Activated T-cell treated with anti-CD3 and anti-CD28 coated beads, Interleukin-2, amount 50 U/mL, for 72 hours (primary cell): ENCODE results near the gene CACNG5. TPM values are rescaled to one million over a fixed set of nuclear protein-coding genes. Genes with fewer than 3 reads are reported as not detected.
"Not testable (repeated sequence)": the region's sequence is repeated elsewhere in the genome, so short reads cannot be mapped to it uniquely, and the experiment has no call there.

Experiments
- ATAC-seq, 2 donors: fragments of 150-1000 bp; cut with Tn5 transposase; replicated peaks in 1 of 2; 2 replicates each; pipeline ENCODE4 v1.10.0; 2021; ENCODE audit warnings: moderate library complexity in 2 of 2, mild to moderate bottlenecking in 1 of 2
- DNase-seq, 2 donors: peaks; one replicate each; pipeline ENCODE4 v3.0.0; 2021 to 2022; ENCODE audit warnings: mixed read lengths in 1 of 2
- H3K27ac Mint-ChIP-seq: one replicate; pipeline ENCODE4 v1.8.0; 2022; ENCODE audit warnings: mild to moderate bottlenecking, moderate library complexity, mixed read lengths
- H3K27me3 Mint-ChIP-seq: one replicate; pipeline ENCODE4 v1.8.0; 2022; ENCODE audit warnings: low read depth, mixed read lengths
- H3K36me3 Mint-ChIP-seq, 2 donors: one replicate each; pipeline ENCODE4 v1.8.0; 2022; ENCODE audit warnings: mixed read lengths in 2 of 2, mild to moderate bottlenecking in 1 of 2; ENCODE audit not compliant: insufficient read depth in 2 of 2
- H3K4me1 Mint-ChIP-seq: one replicate; pipeline ENCODE4 v1.8.0; 2022; ENCODE audit warnings: low read depth, mixed read lengths
- H3K4me3 Mint-ChIP-seq, 2 donors: one replicate each; pipeline ENCODE4 v1.8.0; 2022; ENCODE audit warnings: mild to moderate bottlenecking in 2 of 2, mixed read lengths in 2 of 2, moderate library complexity in 2 of 2
- H3K9me3 Mint-ChIP-seq, 2 donors: one replicate each; pipeline ENCODE4 v1.8.0; 2022; ENCODE audit warnings: mixed read lengths in 2 of 2
- total RNA-seq, 2 donors: library from RNA; stranded (reverse); gene quantifications; one replicate each; pipeline ENCODE4 v1.2.3, GENCODE V29; 2022

Gene CACNG5
- total RNA-seq, 2 donors from 2014 or later = not detected

DNA sequence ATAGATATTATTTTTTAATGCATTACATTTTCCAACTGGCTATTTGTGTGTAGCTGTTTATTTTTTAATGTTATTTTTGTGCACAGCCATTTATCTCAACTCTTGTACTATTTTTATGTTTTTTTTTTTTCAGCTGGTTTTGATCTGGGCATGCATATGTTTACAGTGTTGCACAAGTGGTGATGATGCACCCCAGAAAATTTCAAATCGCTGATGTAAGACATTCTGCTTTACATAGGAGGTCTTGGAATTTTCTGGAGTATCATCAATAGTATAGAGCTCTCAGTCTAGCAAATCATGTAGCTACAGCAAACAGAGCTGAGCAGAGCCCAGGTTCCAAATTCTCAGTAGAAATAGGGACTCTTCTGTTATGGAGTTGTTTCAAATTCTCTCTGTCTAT lies 30.2 kb downstream of the CACNG5 start:
- Mint-ChIP-seq H3K36me3 (peaks cover 0 to 2% of the 10 kb centered on the region in 2 donors), H3K27me3 (peaks cover 62% of the 10 kb centered on the region), H3K27ac (no peak overlapping the region), H3K4me1 (peaks cover 6% of the 10 kb centered on the region), H3K4me3 (no peak overlapping the region), H3K9me3 (peaks cover 4 to 5% of the 10 kb centered on the region in 2 donors)
- ATAC-seq (no peak), DNase-seq (no peak)

DNA sequence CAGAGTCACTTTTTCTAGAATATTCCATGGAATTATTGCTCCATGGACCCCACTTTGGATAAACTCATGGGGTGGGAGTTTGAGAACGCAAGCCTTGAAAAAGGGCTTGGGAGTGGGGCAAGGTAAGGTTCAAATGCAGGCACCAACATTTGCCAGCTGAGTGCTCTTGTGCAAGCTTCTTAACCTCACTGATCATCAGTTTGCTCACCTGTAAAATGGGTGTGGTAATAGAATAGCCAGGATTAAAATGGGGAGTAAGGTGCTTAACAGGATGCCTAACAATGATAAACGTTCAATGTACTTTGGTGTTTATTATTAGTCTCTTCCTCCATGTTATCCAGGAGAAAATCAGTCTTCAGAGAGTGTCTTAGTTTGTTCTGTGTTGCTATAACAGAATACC lies 39.0 kb downstream of the CACNG5 start:
- Mint-ChIP-seq H3K9me3 (peaks cover 2 to 4% of the 10 kb centered on the region in 2 donors), H3K4me3 (no peak overlapping the region), H3K36me3 (peaks cover 2 to 3% of the 10 kb centered on the region in 2 donors), H3K4me1 (no peaks in the 10 kb centered on the region), H3K27me3 (peaks cover 52% of the 10 kb centered on the region), H3K27ac (no peak overlapping the region)
- no peak for ATAC-seq
- no peak for DNase-seq

DNA sequence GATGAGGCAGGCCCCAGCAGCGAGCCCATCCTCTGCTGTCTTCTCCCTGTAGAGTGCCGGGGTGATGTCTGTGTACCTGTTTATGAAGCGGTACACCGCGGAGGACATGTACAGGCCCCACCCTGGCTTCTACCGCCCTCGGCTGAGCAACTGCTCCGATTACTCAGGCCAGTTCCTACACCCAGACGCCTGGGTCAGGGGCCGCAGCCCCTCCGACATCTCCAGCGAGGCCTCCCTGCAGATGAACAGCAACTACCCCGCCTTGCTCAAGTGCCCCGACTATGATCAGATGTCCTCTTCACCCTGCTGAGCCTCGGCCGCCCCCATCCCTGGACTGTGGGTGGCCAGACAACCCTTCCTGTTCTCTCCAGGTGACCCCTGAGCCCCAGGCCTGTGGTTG lies 50.0 kb downstream of the CACNG5 start:
- Mint-ChIP-seq H3K9me3 (peaks cover 7 to 12% of the 10 kb centered on the region in 2 donors), H3K36me3 (peaks cover 0 to 5% of the 10 kb centered on the region in 2 donors), H3K27ac (no peak overlapping the region), H3K4me3 (no peak overlapping the region), H3K27me3 (peaks cover 21% of the 10 kb centered on the region), H3K4me1 (no peaks in the 10 kb centered on the region)
- ATAC-seq (no peak), DNase-seq (no peak)

DNA sequence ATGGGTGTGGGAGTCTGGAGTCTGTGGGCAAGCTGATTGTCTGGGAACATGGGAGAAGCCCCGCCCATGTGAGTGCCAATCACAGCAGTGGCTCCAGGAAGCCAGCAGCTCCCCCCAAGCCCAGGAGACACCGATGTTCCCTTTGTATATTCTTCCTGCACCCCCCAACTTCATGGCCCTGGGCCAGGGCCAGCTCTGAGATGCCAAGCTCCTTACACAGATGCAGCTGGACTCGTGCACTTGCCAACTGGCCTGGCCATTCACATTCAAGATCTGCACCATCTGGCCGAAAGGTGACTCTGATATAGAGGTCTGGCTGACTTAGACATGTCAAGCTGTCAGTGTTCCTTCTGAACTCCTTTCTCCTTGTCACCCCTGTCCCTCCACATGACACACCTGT lies 50.5 kb downstream of the CACNG5 start:
- DNase-seq (no peak), ATAC-seq (no peak)
- H3K4me1 Mint-ChIP-seq = no peaks in the 10 kb centered on the region
- H3K27me3 Mint-ChIP-seq = peaks cover 21% of the 10 kb centered on the region
- no peak overlapping the region for H3K4me3 Mint-ChIP-seq
- peaks cover 0 to 4% of the 10 kb centered on the region in 2 donors for H3K36me3 Mint-ChIP-seq
- H3K27ac Mint-ChIP-seq = no peak overlapping the region
- peaks cover 7 to 12% of the 10 kb centered on the region in 2 donors for H3K9me3 Mint-ChIP-seq

DNA sequence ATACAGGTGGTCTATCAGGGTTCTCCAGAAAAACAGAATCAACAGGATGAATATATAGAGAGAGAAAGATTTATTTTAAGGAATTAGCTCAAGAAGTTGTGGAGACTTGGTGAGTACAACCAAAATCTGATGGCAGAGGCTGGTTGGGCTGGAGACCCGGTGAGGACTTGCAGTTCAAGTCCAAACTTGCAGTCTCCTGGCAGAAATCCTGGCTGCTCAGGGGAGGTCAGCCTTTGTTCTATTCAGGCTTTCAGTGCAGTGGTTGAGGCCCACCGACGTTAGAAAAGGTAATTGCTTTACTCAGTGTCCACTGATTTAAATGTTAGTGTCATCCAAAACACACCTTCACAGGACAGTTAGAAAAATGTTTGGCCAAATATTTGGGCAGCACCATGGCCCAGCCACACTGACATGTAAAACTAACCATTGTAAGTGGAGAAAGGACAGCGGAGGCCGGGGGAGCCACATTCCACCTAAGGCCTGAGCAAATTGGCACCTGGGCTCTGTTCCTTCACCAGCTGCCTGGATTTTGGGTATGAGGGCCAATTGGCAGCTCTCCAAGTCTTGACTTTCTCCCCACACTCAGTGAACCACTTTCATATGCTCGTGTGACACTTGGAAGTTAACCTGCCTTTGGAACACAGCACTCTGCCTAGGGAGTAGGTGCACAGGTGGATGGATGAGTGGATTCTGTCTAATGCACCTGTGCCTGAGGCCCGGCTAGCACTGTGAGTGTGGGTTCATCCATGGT lies 54.7 kb downstream of the CACNG5 start:
- DNase-seq (no peak), ATAC-seq (no peak)
- no peak overlapping the region for H3K4me3 Mint-ChIP-seq

DNA sequence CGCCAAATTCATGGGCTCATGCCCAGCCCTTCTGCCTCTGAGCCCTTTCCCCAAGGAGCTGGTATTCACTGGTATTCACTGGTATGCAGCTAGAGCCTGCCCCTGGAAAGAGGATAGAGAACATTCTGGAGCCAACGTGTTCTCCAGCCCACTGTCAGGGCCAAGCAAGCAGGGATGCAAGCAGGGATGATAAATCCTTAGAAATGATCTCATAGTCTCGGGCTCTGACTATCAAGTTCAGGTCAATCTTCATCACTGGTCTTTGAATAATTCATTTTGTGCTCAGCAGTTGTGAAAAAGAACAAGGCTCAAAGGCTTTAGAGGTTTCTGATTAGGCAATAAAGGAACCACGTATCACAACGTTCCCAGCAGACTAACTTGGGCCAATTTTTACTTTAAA lies 57.3 kb downstream of the CACNG5 start:
- DNase-seq (no peak), ATAC-seq (no peak)
- H3K4me1 Mint-ChIP-seq = no peaks in the 10 kb centered on the region
- no peaks in the 10 kb centered on the region for H3K9me3 Mint-ChIP-seq
- no peaks in the 10 kb centered on the region for H3K36me3 Mint-ChIP-seq
- H3K4me3 Mint-ChIP-seq = no peak overlapping the region
- H3K27me3 Mint-ChIP-seq = peaks cover 15% of the 10 kb centered on the region
- no peak overlapping the region for H3K27ac Mint-ChIP-seq

More for the DNA sequence above, 54.7 kb downstream of the CACNG5 start:
- H3K4me1 Mint-ChIP-seq = no peaks in the 10 kb centered on the region
- H3K9me3 Mint-ChIP-seq = no peaks in the 10 kb centered on the region
- peaks cover under 1% of the 10 kb centered on the region for H3K27me3 Mint-ChIP-seq
- no peaks in the 10 kb centered on the region for H3K36me3 Mint-ChIP-seq
- H3K27ac Mint-ChIP-seq = no peak overlapping the region

DNA sequence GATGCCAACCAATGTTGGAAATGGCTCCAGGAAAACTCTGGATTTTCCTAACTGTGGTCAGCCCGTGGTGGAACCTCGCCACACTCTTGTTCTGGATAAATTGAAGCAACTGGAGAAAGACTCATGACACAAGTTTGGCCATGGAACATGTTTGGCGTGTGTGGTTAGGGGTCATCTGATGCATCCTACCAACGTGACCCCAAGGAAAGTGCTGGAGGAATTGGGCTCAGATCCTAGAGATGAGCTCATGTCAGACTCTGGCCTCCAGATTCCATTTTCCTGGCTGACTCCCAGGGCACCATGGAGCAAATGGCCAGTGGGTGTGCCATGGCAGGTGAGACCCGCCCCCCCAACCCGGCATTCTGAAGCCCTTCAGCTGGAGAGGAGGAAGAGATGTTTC lies 58.5 kb downstream of the CACNG5 start:
- no peak for ATAC-seq
- Mint-ChIP-seq H3K4me1 (no peaks in the 10 kb centered on the region), H3K4me3 (no peak overlapping the region), H3K27ac (no peak overlapping the region), H3K27me3 (peaks cover 15% of the 10 kb centered on the region), H3K36me3 (no peaks in the 10 kb centered on the region), H3K9me3 (no peaks in the 10 kb centered on the region)
- DNase-seq = no peak

DNA sequence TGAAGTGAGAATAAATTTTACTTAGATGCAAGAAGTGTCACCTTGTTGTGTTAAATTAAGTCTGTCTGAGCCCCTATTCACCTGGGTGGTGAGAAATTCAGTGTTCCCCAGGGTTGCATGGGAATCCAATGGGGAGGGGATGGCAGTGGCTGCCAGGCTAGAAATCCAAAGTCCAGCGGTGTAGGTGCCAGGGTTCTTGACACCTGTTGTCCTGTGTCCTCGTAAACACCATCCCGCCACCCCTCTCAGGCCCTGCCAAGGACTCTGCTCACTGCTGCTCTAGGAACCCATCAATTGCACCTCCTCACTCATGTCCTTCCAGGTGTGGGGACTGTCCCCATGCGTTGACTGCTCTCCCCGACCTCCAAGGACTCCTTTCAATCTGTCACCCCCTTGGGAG lies 58.9 kb downstream of the CACNG5 start:
- Mint-ChIP-seq H3K27ac (no peak overlapping the region), H3K4me3 (no peak overlapping the region), H3K4me1 (no peaks in the 10 kb centered on the region), H3K36me3 (no peaks in the 10 kb centered on the region), H3K9me3 (no peaks in the 10 kb centered on the region), H3K27me3 (peaks cover 15% of the 10 kb centered on the region)
- no peak for ATAC-seq
- DNase-seq = no peak

DNA sequence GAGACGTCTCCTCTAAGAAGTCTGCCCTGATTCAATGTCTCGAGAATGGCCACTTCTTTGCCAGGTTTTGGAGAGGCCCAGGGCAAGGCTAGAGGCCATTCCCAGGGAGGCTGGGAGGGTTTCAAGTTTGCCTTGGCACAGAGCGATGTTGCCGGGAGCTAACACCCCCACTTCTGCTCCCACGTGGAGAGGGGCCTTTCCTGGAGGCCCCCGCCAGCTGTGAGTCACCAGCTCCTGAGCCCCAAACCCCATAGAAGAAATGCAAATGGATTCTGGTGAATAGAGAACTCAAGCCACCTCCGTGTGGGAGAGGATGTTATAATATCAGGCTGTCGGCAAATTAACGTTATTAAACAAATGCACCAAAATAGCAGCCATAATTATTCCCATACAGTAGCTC lies 62.2 kb downstream of the CACNG5 start:
- no peak for DNase-seq
- no peak for ATAC-seq
- H3K4me3 Mint-ChIP-seq = no peak overlapping the region
- no peak overlapping the region for H3K27ac Mint-ChIP-seq
- no peaks in the 10 kb centered on the region for H3K36me3 Mint-ChIP-seq
- H3K4me1 Mint-ChIP-seq = no peaks in the 10 kb centered on the region
- peaks cover 16% of the 10 kb centered on the region for H3K27me3 Mint-ChIP-seq
- H3K9me3 Mint-ChIP-seq = no peaks in the 10 kb centered on the region

DNA sequence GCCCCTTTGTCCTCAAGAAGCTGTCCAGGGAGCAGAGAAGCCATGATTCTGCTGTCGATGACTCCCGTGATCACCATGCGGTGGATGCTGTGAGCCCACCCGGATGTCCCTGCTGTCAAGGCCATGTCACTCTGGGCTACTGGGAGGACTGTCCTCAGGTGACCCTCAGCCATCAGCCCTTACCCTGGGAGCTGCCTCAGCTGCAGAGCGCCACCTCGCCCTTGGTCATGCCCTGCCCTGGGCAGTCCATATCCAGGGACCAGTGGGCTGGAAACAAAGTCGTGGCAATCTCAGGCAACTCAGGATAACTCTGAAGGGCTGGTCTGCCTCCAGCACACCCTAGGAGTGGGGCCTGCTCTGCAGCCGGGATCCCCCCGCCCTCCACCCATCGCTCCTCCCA lies 63.6 kb downstream of the CACNG5 start:
- no peak overlapping the region for H3K27ac Mint-ChIP-seq
- ATAC-seq (no peak), DNase-seq (no peak)
- H3K36me3 Mint-ChIP-seq = no peaks in the 10 kb centered on the region
- H3K27me3 Mint-ChIP-seq = peaks cover 19% of the 10 kb centered on the region
- H3K9me3 Mint-ChIP-seq = no peaks in the 10 kb centered on the region
- no peaks in the 10 kb centered on the region for H3K4me1 Mint-ChIP-seq
- H3K4me3 Mint-ChIP-seq = no peak overlapping the region

DNA sequence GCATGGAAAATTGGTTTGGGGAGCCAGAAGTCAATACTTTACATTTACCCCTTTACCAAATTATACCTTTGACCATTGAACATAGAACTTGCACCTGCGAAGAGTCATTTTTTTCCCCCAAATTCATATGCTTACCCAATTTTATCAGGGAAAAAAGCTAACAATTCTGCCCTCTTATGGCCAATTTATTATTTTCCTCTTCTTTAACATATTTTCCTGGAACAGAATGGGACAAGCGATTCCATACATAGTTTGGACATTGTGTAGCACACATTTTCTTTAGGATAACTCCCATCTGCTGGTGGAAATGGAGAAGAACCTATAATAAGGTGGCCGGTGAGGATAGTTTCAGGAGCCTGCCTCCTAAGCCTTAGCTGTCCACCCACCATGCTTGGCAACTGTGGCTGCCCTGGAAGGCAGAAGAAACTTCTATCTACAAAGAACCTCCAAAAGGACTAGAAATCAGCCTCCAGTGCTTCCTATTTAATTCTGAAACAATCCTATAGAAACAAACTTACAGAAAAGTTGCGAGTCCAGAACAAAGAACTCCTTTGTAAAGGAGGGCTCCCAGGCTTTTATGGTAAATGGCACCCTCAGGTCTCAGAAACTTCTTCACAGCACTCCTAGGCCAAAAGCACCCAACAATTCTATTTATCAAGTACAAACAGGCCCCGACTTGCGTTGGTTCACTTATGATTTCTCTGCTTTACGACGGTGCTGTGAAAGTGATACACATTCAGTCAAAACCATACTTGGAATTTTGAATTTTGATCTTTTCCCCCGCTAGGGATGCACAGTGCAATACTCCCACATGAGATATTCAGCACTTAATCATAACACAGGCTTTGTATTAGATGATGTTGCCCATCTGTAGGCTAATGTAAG lies 65.5 kb downstream of the CACNG5 start:
- H3K9me3 Mint-ChIP-seq = no peaks in the 10 kb centered on the region
- H3K36me3 Mint-ChIP-seq = no peaks in the 10 kb centered on the region
- ATAC-seq = no peak

DNA sequence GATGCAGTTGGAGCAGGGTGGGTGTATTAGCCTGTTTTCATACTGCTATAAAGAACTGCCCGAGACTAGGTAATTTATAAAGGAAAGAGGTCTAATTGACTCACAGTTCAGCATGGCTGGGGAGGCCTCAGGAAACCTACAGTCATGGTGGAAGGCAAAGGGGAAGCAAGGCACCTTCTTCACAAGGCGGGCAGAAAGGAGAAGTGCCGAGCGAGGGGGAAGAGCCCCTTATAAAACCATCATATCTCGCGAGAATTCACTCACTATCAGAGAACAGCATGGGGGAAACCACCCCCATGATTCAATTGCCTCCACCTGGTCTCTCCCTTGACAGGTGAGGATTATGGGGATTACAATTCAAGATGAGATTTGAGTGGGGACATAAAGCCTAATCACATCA lies 68.4 kb downstream of the CACNG5 start:
- H3K36me3 Mint-ChIP-seq, H3K27ac Mint-ChIP-seq, H3K9me3 Mint-ChIP-seq, ATAC-seq, H3K4me1 Mint-ChIP-seq, DNase-seq, H3K27me3 Mint-ChIP-seq, H3K4me3 Mint-ChIP-seq: not testable (repeated sequence)

More for the DNA sequence above, 65.5 kb downstream of the CACNG5 start:
- DNase-seq = no peak
- H3K4me1 Mint-ChIP-seq = no peaks in the 10 kb centered on the region
- H3K27me3 Mint-ChIP-seq = peaks cover 12% of the 10 kb centered on the region
- H3K4me3 Mint-ChIP-seq = no peak overlapping the region
- no peak overlapping the region for H3K27ac Mint-ChIP-seq

DNA sequence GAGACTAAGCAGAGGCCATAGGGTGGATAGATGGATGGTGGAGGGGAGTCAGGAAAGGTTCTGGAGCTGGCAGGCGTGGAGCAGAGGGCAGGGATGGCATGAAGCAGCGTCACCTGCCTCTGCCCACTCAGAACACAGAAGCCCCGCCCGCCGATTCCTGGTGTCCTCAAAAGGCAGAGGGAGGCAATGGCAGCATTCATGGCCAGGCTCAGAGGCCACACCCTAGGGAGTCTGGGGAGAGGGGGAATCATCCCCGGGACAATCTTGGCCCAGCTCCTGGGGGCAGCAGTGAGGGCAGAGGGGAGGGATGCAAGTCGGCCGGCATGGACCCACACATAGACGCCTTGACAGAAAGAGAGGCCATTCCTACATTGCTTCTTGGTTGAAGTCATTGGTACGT lies 68.9 kb downstream of the CACNG5 start:
- no peak overlapping the region for H3K27ac Mint-ChIP-seq
- ATAC-seq = no peak
- DNase-seq = no peak
- H3K27me3 Mint-ChIP-seq = peaks cover 4% of the 10 kb centered on the region
- no peaks in the 10 kb centered on the region for H3K36me3 Mint-ChIP-seq
- H3K4me3 Mint-ChIP-seq = no peak overlapping the region
- peaks cover 9% of the 10 kb centered on the region for H3K4me1 Mint-ChIP-seq
- H3K9me3 Mint-ChIP-seq = no peaks in the 10 kb centered on the region
